GM23338 (cell line): Measurements from ENCODE around the gene SLC66A2. TPM values are rescaled to one million over a fixed set of nuclear protein-coding genes. Genes with fewer than 3 reads are reported as not detected.

Experiments used
- ATAC-seq: fragments of 200-7000 bp; cut with Tn5 transposase; 3 replicates; pipeline ENCODE4 v1.9.1; 2020
- DNase-seq: peaks from one replicate; pipeline ENCODE4 v3.0.0-alpha.2; 2015; ENCODE audit warnings: low spot score
- H2AFZ ChIP-seq: fragments of 200-600 bp; sonication (generic); 2 replicates; pipeline ENCODE4 v1.8.0; 2016; ENCODE audit warnings: antibody characterized with exemption, mild to moderate bottlenecking, moderate library complexity
- H3F3A ChIP-seq: fragments of 200-600 bp; sonication (generic); replicated peaks from 2 replicates; pipeline ENCODE4 v1.8.0; 2017; ENCODE audit warnings: antibody characterized with exemption, mixed run types, low read depth
- H3K27ac ChIP-seq: fragments of 200-600 bp; sonication (generic); 2 replicates; pipeline ENCODE4 v1.6.1; 2016; ENCODE audit warnings: low read depth
- H3K27me3 ChIP-seq: fragments of 200-600 bp; sonication (generic); 2 replicates; pipeline ENCODE4 v1.8.0; 2016; ENCODE audit warnings: mild to moderate bottlenecking, mixed run types, moderate library complexity; ENCODE audit not compliant: insufficient read depth
- H3K36me3 ChIP-seq: fragments of 200-600 bp; sonication (generic); 2 replicates; pipeline ENCODE4 v1.8.0; 2016; ENCODE audit warnings: mild to moderate bottlenecking; ENCODE audit not compliant: insufficient read depth
- H3K4me1 ChIP-seq: fragments of 200-600 bp; sonication (generic); 2 replicates; pipeline ENCODE4 v1.8.0; 2016; ENCODE audit warnings: mild to moderate bottlenecking, moderate library complexity; ENCODE audit not compliant: insufficient read depth
- H3K4me2 ChIP-seq: fragments of 200-600 bp; sonication (generic); 2 replicates; pipeline ENCODE4 v1.7.1; 2017; ENCODE audit warnings: mixed run types
- H3K4me3 ChIP-seq: fragments of 200-600 bp; sonication (generic); 2 replicates; pipeline ENCODE4 v1.6.1; 2016; ENCODE audit warnings: mixed run types
- H3K79me2 ChIP-seq: fragments of 200-600 bp; sonication (generic); replicated peaks from 2 replicates; pipeline ENCODE4 v1.8.0; 2017; ENCODE audit warnings: mild to moderate bottlenecking; ENCODE audit not compliant: insufficient read depth
- H3K9me2 ChIP-seq: fragments of 200-600 bp; sonication (generic); 2 replicates; pipeline ENCODE4 v1.8.0; 2017; ENCODE audit not compliant: insufficient read depth
- H4K20me1 ChIP-seq: fragments of 200-600 bp; sonication (generic); replicated peaks from 2 replicates; pipeline ENCODE4 v1.8.0; 2017; ENCODE audit warnings: mild to moderate bottlenecking; ENCODE audit not compliant: insufficient read depth
- H3K27ac Mint-ChIP-seq: 2 replicates; pipeline ENCODE4 v1.8.0; 2020; ENCODE audit warnings: inconsistent platforms, mild to moderate bottlenecking, moderate library complexity, mixed read lengths
- H3K27me3 Mint-ChIP-seq: 3 replicates; pipeline ENCODE4 v1.8.0; 2022; ENCODE audit warnings: low read depth, mild to moderate bottlenecking, moderate library complexity, mixed read lengths, inconsistent platforms; ENCODE audit not compliant: insufficient read depth, poor library complexity
- H3K36me3 Mint-ChIP-seq: 3 replicates; pipeline ENCODE4 v1.8.0; 2021; ENCODE audit warnings: low read depth, mild to moderate bottlenecking, inconsistent platforms, moderate library complexity, mixed read lengths
- H3K4me1 Mint-ChIP-seq: 3 replicates; pipeline ENCODE4 v1.8.0; 2020; ENCODE audit warnings: mild to moderate bottlenecking, inconsistent platforms, mixed read lengths
- H3K4me3 Mint-ChIP-seq: 3 replicates; pipeline ENCODE4 v1.8.0; 2021; ENCODE audit warnings: moderate library complexity, mild to moderate bottlenecking, inconsistent platforms, mixed read lengths
- H3K9me3 Mint-ChIP-seq: 3 replicates; pipeline ENCODE4 v1.8.0; 2020; ENCODE audit warnings: moderate library complexity, mild to moderate bottlenecking, inconsistent platforms, mixed read lengths
- JUNB ChIP-seq: IDR thresholded peaks from one replicate; pipeline ENCODE4 v1.6.1; 2016; ENCODE audit warnings: antibody characterized with exemption; ENCODE audit not compliant: unreplicated experiment
- NANOG ChIP-seq: IDR thresholded peaks from 2 replicates; pipeline ENCODE4 v1.6.1; 2016; ENCODE audit warnings: antibody characterized with exemption, borderline replicate concordance
- polyA plus RNA-seq: library from polyadenylated mRNA; unstranded; fragments of >200 nt; fragmentation: Nextera tagmentation; extraction: Ambion mirVana; gene quantifications from 2 replicates; pipeline ENCODE4 v1.2.1, GENCODE V29; 2016
- total RNA-seq: library from RNA; depleted of rRNA; stranded (reverse); fragments of >200 nt; shearing (Covaris generic); gene quantifications from 2 replicates; pipeline ENCODE4 v1.2.3, GENCODE V29; 2014
- TF ChIP-seq, protein P1 (sequence below): IDR thresholded peaks from 2 replicates; pipeline ENCODE4 v1.6.1; 2016; ENCODE audit warnings: antibody characterized with exemption
- TF ChIP-seq, protein P2 (sequence below): fragments of 250-450 bp; sonication (Bioruptor Pico); IDR thresholded peaks from 2 replicates; pipeline ENCODE4 v1.5.0; 2020; ENCODE audit warnings: mild to moderate bottlenecking, moderate library complexity
- TF ChIP-seq, protein P3 (sequence below): IDR thresholded peaks from one replicate; pipeline ENCODE4 v1.6.1; 2018; ENCODE audit warnings: antibody characterized with exemption; ENCODE audit not compliant: unreplicated experiment

Gene SLC66A2
- total and polyA plus RNA-seq, 2 experiments from 2014 or later, result 4.0 to 18.1 TPM

GRCh38 chr18:79903071-79903635, 48.3 kb downstream of the SLC66A2 start:
- H3K27ac ChIP-seq, result no peak overlapping the region
- H3K36me3 Mint-ChIP-seq, result peaks cover 27% of the 10 kb centered on the region
- peaks cover 34% of the 10 kb centered on the region for H3K9me3 Mint-ChIP-seq
- peaks cover 9% of the 10 kb centered on the region for H3K27me3 Mint-ChIP-seq
- no peak overlapping the region for H3K4me3 Mint-ChIP-seq
- H3K27ac Mint-ChIP-seq, result no peak overlapping the region
- no peak overlapping the region for H3K4me2 ChIP-seq
- no peaks in the 10 kb centered on the region for H3K79me2 ChIP-seq
- DNase-seq (no peak), ATAC-seq (no peak)
- H3K4me3 ChIP-seq, result no peak overlapping the region
- no peaks in the 10 kb centered on the region for H3F3A ChIP-seq
- no peaks in the 10 kb centered on the region for H4K20me1 ChIP-seq
- TF ChIP-seq JUNB (no peak), NANOG (no peak)
- TF ChIP-seq, protein P1, sequence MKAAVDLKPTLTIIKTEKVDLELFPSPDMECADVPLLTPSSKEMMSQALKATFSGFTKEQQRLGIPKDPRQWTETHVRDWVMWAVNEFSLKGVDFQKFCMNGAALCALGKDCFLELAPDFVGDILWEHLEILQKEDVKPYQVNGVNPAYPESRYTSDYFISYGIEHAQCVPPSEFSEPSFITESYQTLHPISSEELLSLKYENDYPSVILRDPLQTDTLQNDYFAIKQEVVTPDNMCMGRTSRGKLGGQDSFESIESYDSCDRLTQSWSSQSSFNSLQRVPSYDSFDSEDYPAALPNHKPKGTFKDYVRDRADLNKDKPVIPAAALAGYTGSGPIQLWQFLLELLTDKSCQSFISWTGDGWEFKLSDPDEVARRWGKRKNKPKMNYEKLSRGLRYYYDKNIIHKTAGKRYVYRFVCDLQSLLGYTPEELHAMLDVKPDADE, result no peak
- TF ChIP-seq, protein P2, sequence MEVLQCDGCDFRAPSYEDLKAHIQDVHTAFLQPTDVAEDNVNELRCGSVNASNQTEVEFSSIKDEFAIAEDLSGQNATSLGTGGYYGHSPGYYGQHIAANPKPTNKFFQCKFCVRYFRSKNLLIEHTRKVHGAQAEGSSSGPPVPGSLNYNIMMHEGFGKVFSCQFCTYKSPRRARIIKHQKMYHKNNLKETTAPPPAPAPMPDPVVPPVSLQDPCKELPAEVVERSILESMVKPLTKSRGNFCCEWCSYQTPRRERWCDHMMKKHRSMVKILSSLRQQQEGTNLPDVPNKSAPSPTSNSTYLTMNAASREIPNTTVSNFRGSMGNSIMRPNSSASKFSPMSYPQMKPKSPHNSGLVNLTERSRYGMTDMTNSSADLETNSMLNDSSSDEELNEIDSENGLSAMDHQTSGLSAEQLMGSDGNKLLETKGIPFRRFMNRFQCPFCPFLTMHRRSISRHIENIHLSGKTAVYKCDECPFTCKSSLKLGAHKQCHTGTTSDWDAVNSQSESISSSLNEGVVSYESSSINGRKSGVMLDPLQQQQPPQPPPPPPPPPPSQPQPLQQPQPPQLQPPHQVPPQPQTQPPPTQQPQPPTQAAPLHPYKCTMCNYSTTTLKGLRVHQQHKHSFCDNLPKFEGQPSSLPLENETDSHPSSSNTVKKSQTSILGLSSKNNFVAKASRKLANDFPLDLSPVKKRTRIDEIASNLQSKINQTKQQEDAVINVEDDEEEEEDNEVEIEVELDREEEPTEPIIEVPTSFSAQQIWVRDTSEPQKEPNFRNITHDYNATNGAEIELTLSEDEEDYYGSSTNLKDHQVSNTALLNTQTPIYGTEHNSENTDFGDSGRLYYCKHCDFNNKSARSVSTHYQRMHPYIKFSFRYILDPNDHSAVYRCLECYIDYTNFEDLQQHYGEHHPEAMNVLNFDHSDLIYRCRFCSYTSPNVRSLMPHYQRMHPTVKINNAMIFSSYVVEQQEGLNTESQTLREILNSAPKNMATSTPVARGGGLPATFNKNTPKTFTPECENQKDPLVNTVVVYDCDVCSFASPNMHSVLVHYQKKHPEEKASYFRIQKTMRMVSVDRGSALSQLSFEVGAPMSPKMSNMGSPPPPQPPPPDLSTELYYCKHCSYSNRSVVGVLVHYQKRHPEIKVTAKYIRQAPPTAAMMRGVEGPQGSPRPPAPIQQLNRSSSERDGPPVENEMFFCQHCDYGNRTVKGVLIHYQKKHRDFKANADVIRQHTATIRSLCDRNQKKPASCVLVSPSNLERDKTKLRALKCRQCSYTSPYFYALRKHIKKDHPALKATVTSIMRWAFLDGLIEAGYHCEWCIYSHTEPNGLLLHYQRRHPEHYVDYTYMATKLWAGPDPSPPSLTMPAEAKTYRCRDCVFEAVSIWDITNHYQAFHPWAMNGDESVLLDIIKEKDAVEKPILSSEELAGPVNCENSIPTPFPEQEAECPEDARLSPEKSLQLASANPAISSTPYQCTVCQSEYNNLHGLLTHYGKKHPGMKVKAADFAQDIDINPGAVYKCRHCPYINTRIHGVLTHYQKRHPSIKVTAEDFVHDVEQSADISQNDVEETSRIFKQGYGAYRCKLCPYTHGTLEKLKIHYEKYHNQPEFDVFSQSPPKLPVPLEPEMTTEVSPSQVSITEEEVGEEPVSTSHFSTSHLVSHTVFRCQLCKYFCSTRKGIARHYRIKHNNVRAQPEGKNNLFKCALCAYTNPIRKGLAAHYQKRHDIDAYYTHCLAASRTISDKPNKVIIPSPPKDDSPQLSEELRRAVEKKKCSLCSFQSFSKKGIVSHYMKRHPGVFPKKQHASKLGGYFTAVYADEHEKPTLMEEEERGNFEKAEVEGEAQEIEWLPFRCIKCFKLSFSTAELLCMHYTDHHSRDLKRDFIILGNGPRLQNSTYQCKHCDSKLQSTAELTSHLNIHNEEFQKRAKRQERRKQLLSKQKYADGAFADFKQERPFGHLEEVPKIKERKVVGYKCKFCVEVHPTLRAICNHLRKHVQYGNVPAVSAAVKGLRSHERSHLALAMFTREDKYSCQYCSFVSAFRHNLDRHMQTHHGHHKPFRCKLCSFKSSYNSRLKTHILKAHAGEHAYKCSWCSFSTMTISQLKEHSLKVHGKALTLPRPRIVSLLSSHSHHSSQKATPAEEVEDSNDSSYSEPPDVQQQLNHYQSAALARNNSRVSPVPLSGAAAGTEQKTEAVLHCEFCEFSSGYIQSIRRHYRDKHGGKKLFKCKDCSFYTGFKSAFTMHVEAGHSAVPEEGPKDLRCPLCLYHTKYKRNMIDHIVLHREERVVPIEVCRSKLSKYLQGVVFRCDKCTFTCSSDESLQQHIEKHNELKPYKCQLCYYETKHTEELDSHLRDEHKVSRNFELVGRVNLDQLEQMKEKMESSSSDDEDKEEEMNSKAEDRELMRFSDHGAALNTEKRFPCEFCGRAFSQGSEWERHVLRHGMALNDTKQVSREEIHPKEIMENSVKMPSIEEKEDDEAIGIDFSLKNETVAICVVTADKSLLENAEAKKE (CRISPR knock-in tag), result no peak
- TF ChIP-seq, protein P3, sequence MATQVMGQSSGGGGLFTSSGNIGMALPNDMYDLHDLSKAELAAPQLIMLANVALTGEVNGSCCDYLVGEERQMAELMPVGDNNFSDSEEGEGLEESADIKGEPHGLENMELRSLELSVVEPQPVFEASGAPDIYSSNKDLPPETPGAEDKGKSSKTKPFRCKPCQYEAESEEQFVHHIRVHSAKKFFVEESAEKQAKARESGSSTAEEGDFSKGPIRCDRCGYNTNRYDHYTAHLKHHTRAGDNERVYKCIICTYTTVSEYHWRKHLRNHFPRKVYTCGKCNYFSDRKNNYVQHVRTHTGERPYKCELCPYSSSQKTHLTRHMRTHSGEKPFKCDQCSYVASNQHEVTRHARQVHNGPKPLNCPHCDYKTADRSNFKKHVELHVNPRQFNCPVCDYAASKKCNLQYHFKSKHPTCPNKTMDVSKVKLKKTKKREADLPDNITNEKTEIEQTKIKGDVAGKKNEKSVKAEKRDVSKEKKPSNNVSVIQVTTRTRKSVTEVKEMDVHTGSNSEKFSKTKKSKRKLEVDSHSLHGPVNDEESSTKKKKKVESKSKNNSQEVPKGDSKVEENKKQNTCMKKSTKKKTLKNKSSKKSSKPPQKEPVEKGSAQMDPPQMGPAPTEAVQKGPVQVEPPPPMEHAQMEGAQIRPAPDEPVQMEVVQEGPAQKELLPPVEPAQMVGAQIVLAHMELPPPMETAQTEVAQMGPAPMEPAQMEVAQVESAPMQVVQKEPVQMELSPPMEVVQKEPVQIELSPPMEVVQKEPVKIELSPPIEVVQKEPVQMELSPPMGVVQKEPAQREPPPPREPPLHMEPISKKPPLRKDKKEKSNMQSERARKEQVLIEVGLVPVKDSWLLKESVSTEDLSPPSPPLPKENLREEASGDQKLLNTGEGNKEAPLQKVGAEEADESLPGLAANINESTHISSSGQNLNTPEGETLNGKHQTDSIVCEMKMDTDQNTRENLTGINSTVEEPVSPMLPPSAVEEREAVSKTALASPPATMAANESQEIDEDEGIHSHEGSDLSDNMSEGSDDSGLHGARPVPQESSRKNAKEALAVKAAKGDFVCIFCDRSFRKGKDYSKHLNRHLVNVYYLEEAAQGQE, result no peak
- H2AFZ ChIP-seq, result no peak overlapping the region
- no peaks in the 10 kb centered on the region for H3K4me1 ChIP-seq
- no peaks in the 10 kb centered on the region for H3K27me3 ChIP-seq
- no peaks in the 10 kb centered on the region for H3K9me2 ChIP-seq
- H3K36me3 ChIP-seq, result no peaks in the 10 kb centered on the region
- no peaks in the 10 kb centered on the region for H3K4me1 Mint-ChIP-seq
